HCEC 1CT (cell line): ENCODE results near the gene ZNF341.

ENCODE experiments used
- DNase-seq: peaks from one replicate; pipeline ENCODE4 v3.0.0-alpha.2; 2017

Gene ZNF341

GRCh38 chr20:33803921-33804337 lies 72.1 kb downstream of the ZNF341 start:
- DNase-seq: peak; percentile 83

- DNase-seq: no peak
These were observed 76.6 kb downstream of the ZNF341 start for GRCh38 chr20:33808388-33808787.

GRCh38 chr20:33810259-33810658 lies 78.5 kb downstream of the ZNF341 start:
- no peak for DNase-seq

- DNase-seq: peak; percentile 99
These were observed 79.3 kb downstream of the ZNF341 start, which contains the start of gene CHMP4B for GRCh38 chr20:33810885-33811775. TSS of gene CHMP4B (plus strand) at chr20:33811348. CDS start at chr20:33811469, 121 bp downstream.

- no peak for DNase-seq
These were observed 80.0 kb downstream of the ZNF341 start for GRCh38 chr20:33811776-33812151.

- DNase-seq: peak; percentile 95
These were observed 80.5 kb downstream of the ZNF341 start for GRCh38 chr20:33812152-33812849.

- DNase-seq: peak; percentile 24
These were observed 81.2 kb downstream of the ZNF341 start for GRCh38 chr20:33812908-33813462.

GRCh38 chr20:33814238-33814712 lies 82.5 kb downstream of the ZNF341 start:
- DNase-seq: no peak

GRCh38 chr20:33815671-33816070 lies 83.9 kb downstream of the ZNF341 start:
- no peak for DNase-seq

- DNase-seq: no peak
These were observed 84.4 kb downstream of the ZNF341 start for GRCh38 chr20:33816191-33816590.

GRCh38 chr20:33817411-33817810 lies 85.6 kb downstream of the ZNF341 start:
- DNase-seq: no peak

GRCh38 chr20:33819456-33819855 lies 87.7 kb downstream of the ZNF341 start:
- no peak for DNase-seq

GRCh38 chr20:33820362-33820761 lies 88.6 kb downstream of the ZNF341 start:
- no peak for DNase-seq

GRCh38 chr20:33821270-33821836 lies 89.6 kb downstream of the ZNF341 start:
- no peak for DNase-seq

- DNase-seq: no peak
These were observed 90.6 kb downstream of the ZNF341 start for GRCh38 chr20:33822423-33822822.

GRCh38 chr20:33822991-33823390 lies 91.2 kb downstream of the ZNF341 start:
- no peak for DNase-seq

- no peak for DNase-seq
These were observed 93.1 kb downstream of the ZNF341 start for GRCh38 chr20:33824852-33825251.

GRCh38 chr20:33825340-33826269 lies 93.8 kb downstream of the ZNF341 start:
- no peak for DNase-seq

- DNase-seq: no peak
These were observed 94.6 kb downstream of the ZNF341 start for GRCh38 chr20:33826270-33826897.

GRCh38 chr20:33827109-33827508 lies 95.3 kb downstream of the ZNF341 start:
- DNase-seq: no peak

- peak; percentile 77 for DNase-seq
These were observed 96.0 kb downstream of the ZNF341 start for GRCh38 chr20:33827634-33828325.
